ENCODE results near the gene S100A5.

S100A5 gene

GRCh38 chr1:153507926-153508583, 32.7 kb downstream of the S100A5 start:
- no peak for DNase-seq (ENCODE audit: low spot score)

- DNase-seq (ENCODE audit: low spot score) = no peak
Observed at GRCh38 chr1:153506831-153507413, 33.8 kb downstream of the S100A5 start.

DNA sequence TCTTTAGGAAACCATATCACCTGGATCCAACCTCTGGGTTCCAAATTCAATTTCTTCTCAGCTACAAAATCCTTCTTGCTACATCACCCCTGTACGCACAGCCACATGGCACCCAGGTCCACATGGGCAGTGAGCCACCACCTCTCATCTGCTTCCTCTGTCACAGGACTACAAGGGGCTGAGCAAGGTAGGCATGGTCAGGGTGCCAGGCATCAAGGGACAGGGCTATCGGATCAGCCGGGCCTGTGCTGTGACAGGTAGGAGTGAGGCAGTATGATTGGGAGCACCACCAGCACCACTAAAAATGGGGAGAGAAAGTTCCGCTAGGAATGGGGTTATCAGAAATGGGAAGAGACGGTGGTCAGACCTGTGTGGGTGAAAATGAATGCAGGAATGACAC, 34.3 kb downstream of the S100A5 start:
- no peak for DNase-seq (ENCODE audit: low spot score)

DNA sequence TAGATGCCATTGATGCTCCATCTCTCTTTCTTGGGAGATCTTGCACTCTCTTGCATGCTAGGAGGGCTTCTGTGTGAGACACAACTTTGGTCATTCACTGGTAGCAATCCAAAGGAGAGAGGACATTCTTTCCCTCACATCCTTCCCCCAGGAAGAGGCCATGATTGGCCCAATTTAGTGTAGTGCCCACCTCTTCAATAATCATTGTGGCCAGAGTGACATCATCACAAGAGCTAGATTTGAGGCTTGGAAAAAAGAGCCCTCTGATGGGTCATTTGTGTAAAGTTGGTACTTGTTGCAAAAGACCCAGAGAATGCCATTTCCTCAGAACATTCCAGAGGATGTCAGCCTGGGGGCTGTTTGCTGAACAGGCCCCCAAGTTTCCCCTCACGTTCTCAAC, 35.2 kb downstream of the S100A5 start:
- no peak for DNase-seq (ENCODE audit: low spot score)

GRCh38 chr1:153503766-153504165, 37.0 kb downstream of the S100A5 start:
- no peak for DNase-seq (ENCODE audit: low spot score)

DNA sequence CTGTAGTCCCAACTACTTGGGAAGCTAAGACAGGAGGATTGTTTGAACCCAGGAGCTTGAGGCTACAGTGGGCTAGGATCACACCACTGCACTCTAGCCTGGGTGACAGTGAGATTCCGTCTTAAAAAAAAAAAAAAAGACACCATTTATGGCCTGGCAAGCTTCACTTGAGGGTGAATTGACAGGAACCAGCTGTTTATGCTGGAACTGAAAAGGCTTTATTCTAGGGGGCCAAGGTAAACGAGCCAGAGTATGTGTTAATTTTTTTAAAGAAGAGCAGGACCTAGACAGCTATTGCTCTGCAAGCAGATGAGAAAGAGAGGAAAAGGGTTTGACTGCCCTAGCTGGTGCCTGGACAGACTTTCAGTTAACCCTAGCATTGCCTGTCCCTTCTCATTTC, 42.0 kb downstream of the S100A5 start:
- no peak for DNase-seq (ENCODE audit: low spot score)

- DNase-seq (ENCODE audit: low spot score) = no peak
Observed at GRCh38 chr1:153495536-153495935, 45.2 kb downstream of the S100A5 start.

- DNase-seq (ENCODE audit: low spot score) = peak; percentile 79
Observed at GRCh38 chr1:153494976-153495535, 45.7 kb downstream of the S100A5 start.

- DNase-seq (ENCODE audit: low spot score) = no peak
Observed at GRCh38 chr1:153493343-153493960, 47.3 kb downstream of the S100A5 start.

- no peak for DNase-seq (ENCODE audit: low spot score)
Observed at GRCh38 chr1:153490272-153491051, 50.3 kb downstream of the S100A5 start.

GRCh38 chr1:153488731-153489130, 52.0 kb downstream of the S100A5 start:
- no peak for DNase-seq (ENCODE audit: low spot score)

DNA sequence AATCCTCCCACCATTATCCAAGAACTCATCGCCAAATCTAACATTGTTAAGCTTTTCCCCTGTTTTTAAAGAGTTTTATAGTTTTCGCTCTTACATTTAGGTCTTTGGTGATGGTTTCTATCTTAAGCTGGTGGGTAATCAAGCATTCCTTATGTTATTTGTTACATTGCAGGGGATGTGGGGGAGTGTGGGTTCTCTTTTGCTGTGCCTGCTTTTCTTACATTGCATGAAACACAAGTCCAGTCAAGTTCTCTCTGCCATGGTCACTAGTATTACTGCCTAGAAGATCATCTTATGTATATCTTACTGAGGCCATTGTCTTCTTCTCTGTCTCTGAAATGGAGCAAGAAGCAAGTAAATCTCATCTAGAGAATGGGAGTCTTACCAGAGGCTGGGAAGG, 53.0 kb downstream of the S100A5 start:
- DNase-seq (ENCODE audit: low spot score) = no peak

Measured in activated CD4-positive, alpha-beta T cell treated with anti-CD3 and anti-CD28 coated beads, Interleukin-2, Interleukin-4, amounts not matched to agents 100 ng/mL and 50 ng/mL, durations not matched to agents 16 hours and 8 hours (primary cell).